SK-N-SH (cell line): ENCODE data around the gene COPS4. TPM values are rescaled to one million over a fixed set of nuclear protein-coding genes. Genes with fewer than 3 reads are reported as not detected.
A peak's percentile ranks its signal among the peaks of the same experiment; 100 is the strongest.

Experiments used
- CTCF ChIA-PET: fragments of 300-600, 350-600 bp; formaldehyde crosslinking; extraction: SDS; loops from one replicate; lab custom pipeline; 2021; lab: Yijun Ruan, JAX
- POLR2A ChIA-PET: fragments of 350-600 bp; sonication (Branson Sonifier 250); formaldehyde crosslinking; extraction: SDS; loops from one replicate; lab custom pipeline; 2020; ENCODE audit warnings: antibody characterized with exemption, inconsistent platforms; lab: Yijun Ruan, JAX
- DNase-seq: peaks from one replicate; pipeline ENCODE4 v3.0.0; 2012
- H2AFZ ChIP-seq: fragments of 200-600 bp; sonication (generic); 2 replicates; pipeline ENCODE4 v1.8.1; 2016; ENCODE audit warnings: antibody characterized with exemption, mild to moderate bottlenecking, low read depth
- H3F3A ChIP-seq: fragments of 200-600 bp; sonication (generic); replicated peaks from 2 replicates; pipeline ENCODE3; 2016; ENCODE audit warnings: antibody characterized with exemption, mild to moderate bottlenecking; ENCODE audit not compliant: insufficient read depth
- H3K27ac ChIP-seq, 2 experiments: fragments of 200-500 bp in 1 of 2; fragments of 200-600 bp in 1 of 2; sonication (Bioruptor generic) in 1 of 2; sonication (generic), shearing (Covaris generic) in 1 of 2; 2 replicates each; pipeline versions ENCODE4 v1.5.1 to v1.6.1; 2014 to 2016; ENCODE audit warnings: low read depth in 2 of 2, inconsistent platforms in 1 of 2, low read length in 1 of 2, mild to moderate bottlenecking in 1 of 2, mixed read lengths in 1 of 2
- H3K27me3 ChIP-seq: fragments of 200-600 bp; sonication (generic), shearing (Covaris generic); 2 replicates; pipeline ENCODE4 v1.6.1; 2016; ENCODE audit warnings: mixed run types; ENCODE audit not compliant: insufficient read depth
- H3K36me3 ChIP-seq, 2 experiments: fragments of 200-500 bp in 1 of 2; fragments of 200-600 bp in 1 of 2; sonication (Bioruptor generic) in 1 of 2; sonication (generic) in 1 of 2; replicated peaks in 1 of 2; 2 replicates each; pipeline versions ENCODE3 to v1.5.1; 2014 to 2016; ENCODE audit warnings: low read length in 1 of 2, mild to moderate bottlenecking in 1 of 2; ENCODE audit not compliant: insufficient read depth in 2 of 2, control insufficient read depth in 1 of 2
- H3K4me1 ChIP-seq, 2 experiments: fragments of 200-500 bp in 1 of 2; fragments of 200-600 bp in 1 of 2; sonication (Bioruptor generic) in 1 of 2; sonication (generic), shearing (Covaris generic) in 1 of 2; 2 replicates each; pipeline versions ENCODE4 v1.5.1 to v1.6.1; 2014 to 2016; ENCODE audit warnings: low read depth in 1 of 2, low read length in 1 of 2, mixed run types in 1 of 2; ENCODE audit not compliant: insufficient read depth in 2 of 2, control insufficient read depth in 1 of 2
- H3K4me2 ChIP-seq: fragments of 200-600 bp; sonication (generic), shearing (Covaris generic); 2 replicates; pipeline ENCODE4 v1.6.1; 2017; ENCODE audit warnings: mixed run types
- H3K4me3 ChIP-seq, 2 experiments: fragments of 200-500 bp in 1 of 2; fragments of 200-600 bp in 1 of 2; sonication (Bioruptor generic) in 1 of 2; sonication (generic), shearing (Covaris generic) in 1 of 2; 2 replicates each; pipeline versions ENCODE4 v1.5.1 to v1.8.1; 2014 to 2016; ENCODE audit warnings: low read depth in 2 of 2, inconsistent platforms in 1 of 2, low read length in 1 of 2, mild to moderate bottlenecking in 1 of 2, mixed read lengths in 1 of 2, moderate library complexity in 1 of 2
- H3K79me2 ChIP-seq: fragments of 200-600 bp; sonication (generic); 2 replicates; pipeline ENCODE4 v1.8.1; 2017; ENCODE audit warnings: mild to moderate bottlenecking; ENCODE audit not compliant: insufficient read depth
- H3K9ac ChIP-seq: fragments of 200-600 bp; sonication (generic); 2 replicates; pipeline ENCODE4 v1.6.1; 2017; ENCODE audit warnings: mixed run types
- H3K9me2 ChIP-seq: fragments of 200-600 bp; sonication (generic); 2 replicates; pipeline ENCODE4 v1.6.1; 2017; ENCODE audit warnings: mixed run types
- H3K9me3 ChIP-seq: fragments of 200-600 bp; sonication (generic); 2 replicates; pipeline ENCODE4 v1.6.1; 2017; ENCODE audit warnings: mixed run types, mild to moderate bottlenecking, moderate library complexity
- H4K20me1 ChIP-seq: fragments of 200-600 bp; sonication (generic); 2 replicates; pipeline ENCODE4 v1.6.1; 2017; ENCODE audit warnings: mild to moderate bottlenecking, mixed run types; ENCODE audit not compliant: insufficient read depth
- CHD2 ChIP-seq: fragments of 150-350 bp; IDR thresholded peaks from 2 replicates; pipeline ENCODE4 v1.6.1; 2018; ENCODE audit warnings: low read length; ENCODE audit not compliant: partially characterized antibody
- ELF1 ChIP-seq: IDR thresholded peaks from 2 replicates; pipeline ENCODE4 v1.4.0; 2012
- EP300 ChIP-seq, 2 experiments: IDR thresholded peaks; 2 replicates each; pipeline versions ENCODE4 v1.4.0 to v1.6.1; 2012; ENCODE audit warnings: borderline replicate concordance in 1 of 2, low read depth in 1 of 2, low read length in 1 of 2
- EZH2phosphoT487 ChIP-seq: fragments of 200-600 bp; sonication (generic); IDR thresholded peaks from 2 replicates; pipeline ENCODE4 v1.6.1; 2017; ENCODE audit warnings: low read depth, mixed run types, mild to moderate bottlenecking, antibody characterized with exemption, moderate library complexity, borderline replicate concordance
- FOXM1 ChIP-seq: IDR thresholded peaks from 2 replicates; pipeline ENCODE4 v1.4.0; 2012; ENCODE audit warnings: low read depth, mild to moderate bottlenecking
- GATA2 ChIP-seq: sonication (generic); formaldehyde crosslinking; IDR thresholded peaks from 2 replicates; pipeline ENCODE4 v1.5.0; 2020; ENCODE audit warnings: mild to moderate bottlenecking, missing genetic modification reagents
- IRF3 ChIP-seq: fragments of 150-350 bp; IDR thresholded peaks from 2 replicates; pipeline ENCODE4 v1.6.1; 2016; ENCODE audit warnings: mild to moderate bottlenecking, low read depth, low read length
- JUND ChIP-seq: IDR thresholded peaks from 2 replicates; pipeline ENCODE4 v1.4.0; 2012
- MXI1 ChIP-seq: IDR thresholded peaks from 2 replicates; pipeline ENCODE4 v1.6.1; 2012; ENCODE audit warnings: mild to moderate bottlenecking, low read depth, low read length, improper control_type of control experiment
- NRF1 ChIP-seq: IDR thresholded peaks from 2 replicates; pipeline ENCODE4 v1.6.1; 2012; ENCODE audit warnings: low read depth, mild to moderate bottlenecking, low read length
- POLR2AphosphoS5 ChIP-seq: IDR thresholded peaks from 2 replicates; pipeline ENCODE4 v1.6.1; 2012; ENCODE audit warnings: low read depth, low read length
- RAD21 ChIP-seq: IDR thresholded peaks from 2 replicates; pipeline ENCODE4 v1.6.1; 2012; ENCODE audit warnings: mild to moderate bottlenecking, low read length
- RCOR1 ChIP-seq: fragments of 150-350 bp; IDR thresholded peaks from 2 replicates; pipeline ENCODE4 v1.6.1; 2017; ENCODE audit warnings: antibody characterized with exemption, low read length
- TEAD4 ChIP-seq: IDR thresholded peaks from 2 replicates; pipeline ENCODE4 v1.4.0; 2012; ENCODE audit warnings: mild to moderate bottlenecking, borderline replicate concordance; ENCODE audit not compliant: insufficient read depth
- USF2 ChIP-seq: fragments of 150-350 bp; IDR thresholded peaks from 2 replicates; pipeline ENCODE4 v1.6.1; 2017; ENCODE audit warnings: antibody characterized with exemption, low read length, low read depth, borderline replicate concordance
- whole genome bisulfite sequencing: methylation state at CpG from one replicate; pipeline ENCODE4 v1.1.6; 2017; ENCODE audit warnings: low lambda C conversion rate; 5-methylcytosine and 5-hydroxymethylcytosine counted together
- polyA plus RNA-seq, 3 experiments: library from polyadenylated mRNA; depleted of rRNA; stranded (reverse); fragments of >200 nt; gene quantifications; 2 replicates each; pipeline ENCODE4 v1.2.3, GENCODE V29; 2012
- TF ChIP-seq, protein P1 (sequence below): IDR thresholded peaks from 2 replicates; pipeline ENCODE4 v1.4.0; 2012; ENCODE audit warnings: low read depth, borderline replicate concordance
- TF ChIP-seq, protein P2 (sequence below): IDR thresholded peaks from 2 replicates; pipeline ENCODE4 v1.4.0; 2012; ENCODE audit warnings: low read depth

The COPS4 gene
- polyA plus RNA-seq, 1 of the 3 experiments (the other 2 are of a cell fraction), result 33.9 TPM

GRCh38 chr4:83112231-83112630 lies 77.2 kb downstream of the COPS4 start:
- POLR2A ChIA-PET, result no interaction called here
- H3K9me3 ChIP-seq, result no peaks in the 10 kb centered on the region
- H3K4me1 ChIP-seq, result peaks cover 3 to 25% of the 10 kb centered on the region in 2 experiments
- H3K4me2 ChIP-seq, result peak overlapping the region; percentile 39; the same call in 1 of the 2 replicates
- H3K79me2 ChIP-seq, result no peaks in the 10 kb centered on the region; the same call in 1 of the 2 replicates
- no peaks in the 10 kb centered on the region for H3K9me2 ChIP-seq
- no peak for TF ChIP-seq ELF1
- no peak for TF ChIP-seq USF2
- TF ChIP-seq EP300 (IDR thresholded peaks at IDR 0.05; ENCODE audit: borderline replicate concordance in 1 of 2, low read depth in 1 of 2, low read length in 1 of 2), result no peak
- no peak for TF ChIP-seq RAD21
- TF ChIP-seq FOXM1, result no peak
- TF ChIP-seq EZH2phosphoT487, result no peak
- no peak for TF ChIP-seq IRF3
- no peak for TF ChIP-seq MXI1
- TF ChIP-seq, protein P1, sequence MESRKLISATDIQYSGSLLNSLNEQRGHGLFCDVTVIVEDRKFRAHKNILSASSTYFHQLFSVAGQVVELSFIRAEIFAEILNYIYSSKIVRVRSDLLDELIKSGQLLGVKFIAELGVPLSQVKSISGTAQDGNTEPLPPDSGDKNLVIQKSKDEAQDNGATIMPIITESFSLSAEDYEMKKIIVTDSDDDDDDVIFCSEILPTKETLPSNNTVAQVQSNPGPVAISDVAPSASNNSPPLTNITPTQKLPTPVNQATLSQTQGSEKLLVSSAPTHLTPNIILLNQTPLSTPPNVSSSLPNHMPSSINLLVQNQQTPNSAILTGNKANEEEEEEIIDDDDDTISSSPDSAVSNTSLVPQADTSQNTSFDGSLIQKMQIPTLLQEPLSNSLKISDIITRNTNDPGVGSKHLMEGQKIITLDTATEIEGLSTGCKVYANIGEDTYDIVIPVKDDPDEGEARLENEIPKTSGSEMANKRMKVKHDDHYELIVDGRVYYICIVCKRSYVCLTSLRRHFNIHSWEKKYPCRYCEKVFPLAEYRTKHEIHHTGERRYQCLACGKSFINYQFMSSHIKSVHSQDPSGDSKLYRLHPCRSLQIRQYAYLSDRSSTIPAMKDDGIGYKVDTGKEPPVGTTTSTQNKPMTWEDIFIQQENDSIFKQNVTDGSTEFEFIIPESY, result no peak
- TF ChIP-seq NRF1, result no peak
- CTCF ChIA-PET, result interaction anchor here (1.8 to 2.3 kb wide), 2 partner anchors 11 to 38 kb away, joined by 4 to 5 read pairs; no protein-coding TSS in a partner anchor
- H3K27ac ChIP-seq, result peak overlapping the region; percentile 60 to 77; a peak in 3 of 4 replicates
- no peak for DNase-seq
- H3K27me3 ChIP-seq, result no peaks in the 10 kb centered on the region
- no peaks in the 10 kb centered on the region for H4K20me1 ChIP-seq
- peak overlapping the region; percentile 73; the same call in 1 of the 2 replicates for H2AFZ ChIP-seq
- H3K9ac ChIP-seq, result peak overlapping the region; percentile 30; the same call in 1 of the 2 replicates
- no peaks in the 10 kb centered on the region for H3K36me3 ChIP-seq
- no peak overlapping the region for H3K4me3 ChIP-seq
- peaks cover 41% of the 10 kb centered on the region for H3F3A ChIP-seq
- 78% methylated on average over 2 of the region's 2 CpGs for WGBS

GRCh38 chr4:83112678-83113428 lies 77.9 kb downstream of the COPS4 start:
- H2AFZ ChIP-seq, result peak overlapping the region; percentile 73
- H3K4me3 ChIP-seq, result peak overlapping the region in 1 of 2 experiments; percentile 23; a peak in 2 of 4 replicates
- DNase-seq, result no peak
- 71% methylated on average over 16 of the region's 16 CpGs for WGBS
- peaks cover 3 to 25% of the 10 kb centered on the region in 2 experiments for H3K4me1 ChIP-seq
- H3K4me2 ChIP-seq, result peak overlapping the region; percentile 39
- no peaks in the 10 kb centered on the region for H3K27me3 ChIP-seq
- ChIA-PET CTCF (interaction anchor here (0.5 to 1.8 kb wide), 3 partner anchors 38 to 39 kb away, joined by 3 to 4 read pairs (median 3); no protein-coding TSS in a partner anchor), POLR2A (no interaction called here)
- H3K27ac ChIP-seq, result peak overlapping the region; percentile 60 to 77; a peak in 3 of 4 replicates
- peak overlapping the region; percentile 51; the same call in 1 of the 2 replicates for H3K9ac ChIP-seq
- H3K9me3 ChIP-seq, result no peaks in the 10 kb centered on the region
- H3K9me2 ChIP-seq, result no peaks in the 10 kb centered on the region
- H3F3A ChIP-seq, result peaks cover 40% of the 10 kb centered on the region
- H3K79me2 ChIP-seq, result no peaks in the 10 kb centered on the region; the same call in 1 of the 2 replicates
- no peaks in the 10 kb centered on the region for H3K36me3 ChIP-seq
- no peaks in the 10 kb centered on the region for H4K20me1 ChIP-seq
- TF ChIP-seq GATA2, result no peak
- TF ChIP-seq NRF1, result no peak
- TF ChIP-seq CHD2, result no peak
- peak; percentile 96 for TF ChIP-seq TEAD4
- TF ChIP-seq, protein P1, result peak; percentile 57; the same call in 1 of the 2 replicates
- TF ChIP-seq USF2, result no peak
- TF ChIP-seq POLR2AphosphoS5, result peak; percentile 56; the same call in 1 of the 2 replicates
- TF ChIP-seq RCOR1, result no peak
- TF ChIP-seq, protein P2, sequence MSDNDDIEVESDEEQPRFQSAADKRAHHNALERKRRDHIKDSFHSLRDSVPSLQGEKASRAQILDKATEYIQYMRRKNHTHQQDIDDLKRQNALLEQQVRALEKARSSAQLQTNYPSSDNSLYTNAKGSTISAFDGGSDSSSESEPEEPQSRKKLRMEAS, result peak; percentile 62; the same call in 1 of the 2 replicates
- TF ChIP-seq JUND, result peak; percentile 94
